Activated effector memory CD4-positive, alpha-beta T cell treated with Interleukin-2 at 50 U/mL for 16 hours (primary cell): ENCODE results near the gene C2CD5.
"Not testable (repeated sequence)": the region's sequence is repeated elsewhere in the genome, so short reads cannot be mapped to it uniquely, and the experiment has no call there.

ENCODE experiments used
- DNase-seq: peaks from one replicate; pipeline ENCODE4 v3.0.0-alpha.2; 2020

The C2CD5 gene

DNA sequence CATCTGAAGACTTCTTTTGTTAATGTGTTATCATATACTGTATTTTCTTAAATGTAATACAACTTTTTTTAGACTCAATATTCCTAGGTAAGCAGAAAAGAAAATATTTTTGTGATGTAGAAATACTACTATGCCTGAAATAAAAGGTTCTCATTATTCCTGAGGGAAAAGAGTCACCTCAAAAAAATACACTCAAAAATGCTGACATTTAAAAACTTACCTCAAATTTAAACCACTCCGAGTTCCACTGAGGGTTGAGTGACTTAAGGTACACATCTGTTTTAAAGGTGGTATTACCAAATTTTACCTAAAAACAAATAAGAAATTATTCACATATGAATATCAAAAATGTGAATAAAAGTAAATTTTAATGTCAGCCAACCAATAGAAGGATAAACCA, 9.3 kb downstream of the C2CD5 start:
- DNase-seq, result no peak

DNA sequence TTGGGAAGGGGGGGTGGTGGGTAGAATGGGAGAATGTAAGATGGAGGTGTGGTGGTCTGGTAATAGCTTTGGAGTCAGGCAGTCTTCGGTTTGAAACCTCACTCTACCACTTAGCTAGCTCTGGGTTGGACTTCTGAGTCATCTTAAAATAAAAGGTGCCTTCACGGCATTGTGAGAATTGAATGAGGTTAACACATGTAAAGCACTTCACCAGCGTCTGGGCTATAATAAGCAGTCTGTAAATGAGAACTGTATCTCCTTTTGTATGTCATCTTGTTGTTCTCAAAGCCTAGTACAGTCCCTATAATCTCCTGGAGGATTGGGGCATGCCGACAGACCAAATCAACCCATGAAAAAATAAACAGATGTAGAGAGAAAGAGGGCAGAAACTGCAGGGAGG, 11.2 kb downstream of the C2CD5 start:
- no peak for DNase-seq

DNA sequence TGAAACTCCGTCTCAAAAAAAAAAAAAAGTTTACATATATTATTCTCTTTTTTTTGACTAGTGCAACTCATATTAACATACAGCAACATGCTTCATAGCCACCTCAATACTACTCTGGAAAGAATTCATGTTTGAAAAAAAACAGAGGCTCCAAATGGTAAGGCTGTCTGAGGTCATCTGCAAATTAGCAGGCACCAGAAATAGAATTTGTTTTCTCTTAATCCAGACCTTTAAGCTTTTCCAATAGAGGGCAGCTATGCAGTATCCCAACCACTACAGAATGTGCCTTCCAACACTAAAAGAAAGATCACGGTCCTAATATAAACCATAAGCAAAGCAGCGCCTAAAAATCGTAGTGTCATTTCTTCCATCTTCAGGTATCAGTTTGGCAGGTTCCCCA, 12.0 kb downstream of the C2CD5 start:
- no peak for DNase-seq

DNA sequence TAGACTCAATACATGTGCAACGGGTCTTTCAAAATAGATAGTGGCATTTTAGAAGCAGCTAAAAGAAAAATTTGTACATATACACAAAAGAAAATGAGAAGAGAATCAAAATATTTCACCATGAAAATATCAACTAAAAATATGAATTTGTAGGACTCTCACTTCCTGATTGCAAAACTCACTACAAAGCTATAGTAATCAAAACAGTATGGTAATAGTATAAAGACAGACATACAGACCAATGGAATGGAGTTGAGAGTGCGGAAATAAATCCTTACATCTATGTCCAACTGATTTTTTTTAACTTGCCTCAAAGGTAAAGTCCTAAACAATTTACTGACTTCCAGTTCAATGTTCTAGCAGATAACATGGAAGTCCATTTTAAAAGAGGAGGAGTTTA, 13.1 kb downstream of the C2CD5 start:
- no peak for DNase-seq

DNA sequence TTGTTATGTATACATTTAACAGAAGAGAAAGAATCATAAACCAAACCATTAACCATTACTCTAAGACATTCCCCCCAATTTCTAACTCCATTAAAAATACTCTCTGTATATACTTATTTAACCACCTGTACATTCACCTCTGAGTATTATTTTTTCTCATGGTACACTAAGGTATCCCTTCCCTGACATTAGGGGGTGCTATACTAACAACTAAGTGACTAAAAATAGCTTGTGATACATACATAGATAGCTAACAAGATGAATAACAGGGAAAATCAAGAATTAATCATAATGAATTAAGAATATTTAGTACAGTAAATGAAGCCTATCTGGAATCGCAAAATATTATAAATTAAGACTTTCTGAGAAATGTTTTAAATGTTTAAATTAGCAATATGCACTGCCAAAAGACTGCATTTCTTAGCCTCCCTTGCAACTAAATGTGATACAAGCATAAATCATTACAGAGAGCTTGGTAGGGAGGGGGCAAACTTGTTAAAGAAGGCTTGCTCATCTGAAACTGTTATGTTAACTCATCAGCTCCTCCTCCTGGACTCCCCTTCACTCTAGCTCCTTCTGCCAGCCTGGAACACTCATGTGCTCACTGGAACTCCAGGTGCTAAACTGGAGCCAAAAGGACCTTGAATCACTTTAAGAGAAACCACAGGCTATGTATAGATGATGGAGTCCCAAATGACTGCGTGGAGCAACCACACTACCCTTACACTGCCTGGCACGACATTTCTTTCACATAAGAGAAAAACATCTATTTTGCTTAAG, 14.9 kb downstream of the C2CD5 start:
- DNase-seq, result no peak

DNA sequence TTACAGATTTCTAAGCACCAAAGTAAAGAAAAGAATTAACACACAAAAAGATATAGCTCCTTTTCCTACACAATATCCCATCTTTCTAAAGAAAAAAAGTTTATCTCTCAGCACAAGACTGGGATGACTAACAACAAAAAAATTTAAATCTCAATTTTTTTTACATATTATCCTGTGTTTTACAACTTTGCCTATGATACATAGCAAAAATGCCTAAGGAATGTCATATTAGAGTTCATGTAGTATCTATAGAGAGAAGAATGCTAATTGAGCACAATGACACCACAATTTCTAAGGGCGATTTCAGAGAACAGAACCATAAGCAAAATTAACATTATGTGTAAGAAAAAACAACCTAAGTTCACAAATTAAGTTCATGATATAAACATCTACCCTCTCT, 16.3 kb downstream of the C2CD5 start:
- DNase-seq, result no peak

DNA sequence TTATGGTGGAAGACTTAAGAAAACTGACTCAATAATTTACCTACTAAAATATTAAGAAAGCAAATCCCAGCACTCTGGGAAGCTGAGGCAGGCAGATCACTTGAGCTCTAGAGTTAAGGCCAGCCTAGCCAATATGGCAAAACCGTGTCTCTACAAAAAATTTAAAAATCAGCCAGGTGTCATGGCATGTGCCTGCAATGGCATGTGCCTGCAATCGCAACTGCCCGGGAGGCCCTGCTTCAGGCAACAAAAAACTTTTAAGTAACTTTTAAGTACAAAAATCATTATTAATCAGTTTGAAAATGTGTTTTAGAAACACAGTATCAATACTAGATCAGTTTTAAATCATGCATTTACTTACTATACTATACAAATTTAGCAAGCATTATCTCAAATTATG, 17.5 kb downstream of the C2CD5 start:
- DNase-seq, result no peak

DNA sequence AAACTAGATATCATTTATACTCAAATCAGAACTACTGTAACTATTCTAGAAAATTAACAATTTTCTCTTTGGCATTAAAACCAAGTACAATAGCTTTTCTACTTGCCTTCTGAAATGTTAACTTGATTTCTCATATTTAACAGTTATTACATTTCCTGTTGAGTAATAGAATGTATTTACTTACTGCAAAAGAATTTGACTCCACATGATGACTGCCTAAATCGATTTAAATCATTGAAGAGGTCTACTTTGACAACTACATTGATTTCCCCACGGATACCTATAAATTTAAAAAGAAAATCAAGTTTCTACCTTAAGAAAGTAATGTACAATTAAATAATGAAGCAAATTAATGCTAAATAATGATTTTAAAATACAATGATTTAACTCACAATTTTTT, 18.9 kb downstream of the C2CD5 start:
- DNase-seq, result no peak

DNA sequence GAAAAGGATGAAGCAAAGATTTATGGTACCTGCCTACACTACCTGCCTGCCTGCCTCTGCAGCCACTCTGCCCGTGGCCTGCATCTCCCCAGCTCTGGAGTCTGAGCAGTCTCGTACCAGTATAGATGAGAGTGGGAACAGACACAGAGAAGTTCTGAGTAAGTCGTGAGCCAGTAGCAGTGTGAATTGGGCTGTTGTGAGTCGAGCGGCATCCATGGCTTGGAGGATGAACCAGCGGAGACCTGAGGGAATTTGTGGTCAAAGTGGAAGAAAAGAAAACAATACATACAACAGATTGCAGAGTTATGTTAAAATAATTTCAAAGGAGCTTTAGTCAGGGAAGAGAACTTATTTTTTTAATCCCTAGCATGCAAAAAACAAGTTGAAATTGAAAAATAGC, 25.3 kb downstream of the C2CD5 start:
- no peak for DNase-seq

DNA sequence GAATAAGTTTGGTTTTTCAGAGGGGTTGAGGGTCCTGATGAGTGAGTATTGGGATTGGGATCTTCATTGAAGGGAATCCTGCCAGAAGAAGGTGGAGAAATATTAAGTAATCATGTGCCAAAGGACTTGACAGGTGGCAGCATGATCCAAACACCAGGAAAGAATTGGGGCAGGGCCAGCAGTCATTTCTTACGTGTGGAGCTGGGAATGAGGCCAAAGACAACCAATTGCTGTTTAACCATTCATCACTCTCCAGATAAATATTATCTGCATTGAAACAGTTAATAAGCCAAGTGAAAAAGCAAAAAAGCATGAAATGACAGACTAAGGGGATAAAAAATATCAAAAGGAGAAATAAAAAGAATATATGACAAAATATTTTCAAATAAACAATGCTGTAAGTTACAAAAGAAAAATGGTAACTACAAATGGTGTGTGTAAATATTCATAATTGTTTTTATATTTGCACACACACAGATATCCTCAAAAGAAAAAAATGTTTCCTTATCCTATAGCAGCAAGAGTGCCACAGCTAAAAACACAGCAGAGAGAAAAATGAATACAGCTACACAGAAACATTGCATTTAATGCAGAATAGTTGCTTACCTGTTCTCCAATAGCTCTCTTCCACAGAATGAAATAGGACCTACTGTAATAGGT, 26.2 kb downstream of the C2CD5 start:
- no peak for DNase-seq

DNA sequence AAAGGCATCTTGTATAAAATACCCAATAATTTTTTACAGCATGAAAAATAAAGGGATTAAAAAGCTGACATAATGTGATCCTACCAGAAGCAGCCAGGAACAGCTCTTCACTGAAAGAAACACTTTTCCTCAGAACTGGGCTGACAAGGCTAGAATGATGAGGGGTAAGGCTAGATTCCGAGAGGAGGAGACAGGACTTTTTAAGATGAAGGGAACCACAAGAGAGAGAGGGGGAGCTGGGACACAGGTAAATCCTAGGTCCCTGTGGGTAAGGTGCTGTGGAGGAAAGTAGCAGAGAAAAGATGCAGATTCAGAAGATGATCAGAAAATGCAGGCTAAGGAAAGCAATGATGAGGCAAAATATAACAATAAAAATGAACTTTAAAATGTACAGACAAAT, 29.5 kb downstream of the C2CD5 start:
- no peak for DNase-seq

DNA sequence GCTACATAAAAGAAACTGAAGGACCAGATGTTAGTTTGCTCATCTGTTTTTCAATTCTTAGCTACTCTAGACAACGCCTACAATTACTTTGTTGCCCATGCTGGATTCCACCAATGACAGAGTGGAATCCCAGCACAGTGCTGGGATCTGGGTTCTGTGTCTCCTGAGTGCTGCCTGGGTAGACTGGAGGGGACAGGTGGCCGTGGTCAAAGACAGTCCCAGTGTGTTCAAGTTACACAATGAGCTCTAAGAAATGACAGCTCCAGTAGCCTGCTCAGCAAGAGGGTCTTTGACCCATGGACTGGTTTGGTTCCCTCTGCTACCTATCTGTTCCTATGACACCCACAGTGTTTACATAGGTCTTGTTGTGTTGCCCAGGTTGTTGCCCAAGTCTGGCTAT, 38.5 kb downstream of the C2CD5 start:
- DNase-seq, result no peak

DNA sequence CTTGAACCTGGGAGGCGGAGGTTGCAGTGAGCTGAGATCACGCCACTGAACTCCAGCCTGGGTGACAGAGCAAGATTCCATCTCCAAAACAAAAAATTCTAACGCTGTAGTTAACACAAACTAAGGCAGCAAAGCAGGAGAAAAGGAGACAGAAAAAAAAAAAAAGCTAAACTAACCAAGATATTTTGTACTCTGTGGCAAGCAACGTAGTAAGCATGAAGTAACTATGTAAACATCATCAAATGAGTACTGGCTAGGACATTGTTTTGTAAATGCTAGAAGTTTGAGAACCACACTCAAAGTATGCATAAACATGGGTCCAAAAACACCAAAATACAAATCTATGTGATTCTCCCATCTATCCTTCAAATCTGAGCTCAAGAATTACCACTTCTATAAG, 44.2 kb downstream of the C2CD5 start:
- DNase-seq, result no peak

DNA sequence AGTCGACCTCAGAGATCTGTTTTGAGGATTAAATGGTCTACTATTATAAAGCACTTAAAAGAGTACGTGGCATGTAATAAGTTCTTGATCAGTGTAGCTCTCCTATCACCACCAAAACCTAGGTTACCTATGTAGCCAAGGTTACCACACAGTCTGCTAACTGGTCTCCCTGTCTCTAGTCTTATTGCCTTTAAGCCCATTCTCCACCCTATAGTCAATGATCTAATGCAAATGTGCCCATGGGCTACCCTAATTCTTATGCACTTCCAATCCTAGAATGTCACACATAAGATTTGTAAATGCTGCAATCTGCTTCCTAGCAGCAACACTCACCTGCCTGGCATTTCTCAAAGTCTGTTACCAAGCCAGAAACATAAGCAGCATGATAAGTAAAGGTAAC, 44.9 kb downstream of the C2CD5 start:
- DNase-seq, result no peak

DNA sequence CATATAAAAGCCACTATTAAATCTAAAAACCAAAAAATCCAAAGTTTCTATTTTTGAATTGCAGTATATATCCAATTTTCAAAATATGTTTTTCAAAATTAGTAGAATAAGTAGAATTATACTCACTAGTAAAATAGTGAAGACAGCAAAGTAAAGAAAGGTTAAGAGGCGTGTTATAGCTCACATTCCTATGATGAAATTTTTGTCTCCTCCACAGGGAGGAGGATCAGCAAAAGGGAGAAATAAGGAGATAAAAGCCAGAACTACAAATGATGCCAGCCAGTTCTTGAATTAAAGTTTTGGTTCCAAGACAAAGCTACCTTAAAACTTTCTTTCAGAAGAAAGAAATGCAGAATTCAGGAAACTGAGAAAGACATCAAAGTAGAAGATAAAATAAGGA, 50.0 kb downstream of the C2CD5 start:
- DNase-seq, result no peak

DNA sequence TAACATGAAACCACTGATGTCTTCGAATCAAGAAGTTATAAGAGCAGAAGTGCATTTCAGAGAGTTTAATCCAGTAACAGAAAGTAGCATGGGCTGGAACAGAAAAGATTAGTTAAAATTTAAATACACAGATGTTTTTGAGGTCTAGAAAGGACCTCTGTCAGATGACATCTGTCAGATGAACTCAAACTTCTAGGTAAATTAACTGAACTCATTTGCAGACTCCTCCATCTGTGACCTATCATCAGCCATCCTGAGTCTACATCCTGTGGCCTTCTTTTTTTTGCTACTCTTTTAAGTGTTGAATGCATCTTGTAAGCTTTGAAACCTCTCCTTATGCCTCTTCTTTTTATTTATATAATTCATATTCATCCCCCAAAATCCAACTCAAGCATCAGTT, 53.3 kb downstream of the C2CD5 start:
- DNase-seq, result no peak

DNA sequence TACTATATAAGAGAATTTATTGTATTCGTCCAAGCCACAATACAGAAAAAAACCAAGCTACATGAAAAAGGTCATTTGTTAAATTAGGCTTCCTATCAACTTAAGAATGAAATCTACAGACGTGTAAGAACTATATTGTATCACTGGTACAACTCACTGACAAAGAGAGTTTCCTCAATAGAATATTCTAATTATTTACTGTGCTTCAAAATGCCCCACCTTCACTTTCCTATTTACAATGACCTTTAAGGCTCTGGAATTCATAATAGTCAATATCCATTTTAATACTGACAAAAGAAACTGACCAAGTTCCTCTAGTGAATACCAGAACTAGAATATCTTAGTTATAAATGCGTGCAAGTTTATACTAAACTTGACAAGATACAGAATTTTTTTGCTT, 55.9 kb downstream of the C2CD5 start:
- no peak for DNase-seq

DNA sequence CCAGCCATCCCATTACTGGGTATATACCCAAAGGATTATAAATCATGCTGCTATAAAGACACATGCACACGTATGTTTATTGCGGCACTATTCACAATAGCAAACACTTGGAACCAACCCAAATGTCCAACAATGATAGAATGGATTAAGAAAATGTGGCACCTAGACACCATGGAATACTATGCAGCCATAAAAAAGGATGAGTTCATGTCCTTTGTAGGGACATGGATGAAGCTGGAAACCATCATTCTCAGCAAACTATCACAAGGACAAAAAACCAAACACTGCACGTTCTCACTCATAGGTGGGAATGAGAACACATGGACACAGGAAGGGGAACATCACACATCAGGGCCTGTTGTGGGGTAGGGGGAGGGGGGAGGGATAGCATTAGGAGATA, 56.7 kb downstream of the C2CD5 start:
- DNase-seq, result not testable (repeated sequence)

DNA sequence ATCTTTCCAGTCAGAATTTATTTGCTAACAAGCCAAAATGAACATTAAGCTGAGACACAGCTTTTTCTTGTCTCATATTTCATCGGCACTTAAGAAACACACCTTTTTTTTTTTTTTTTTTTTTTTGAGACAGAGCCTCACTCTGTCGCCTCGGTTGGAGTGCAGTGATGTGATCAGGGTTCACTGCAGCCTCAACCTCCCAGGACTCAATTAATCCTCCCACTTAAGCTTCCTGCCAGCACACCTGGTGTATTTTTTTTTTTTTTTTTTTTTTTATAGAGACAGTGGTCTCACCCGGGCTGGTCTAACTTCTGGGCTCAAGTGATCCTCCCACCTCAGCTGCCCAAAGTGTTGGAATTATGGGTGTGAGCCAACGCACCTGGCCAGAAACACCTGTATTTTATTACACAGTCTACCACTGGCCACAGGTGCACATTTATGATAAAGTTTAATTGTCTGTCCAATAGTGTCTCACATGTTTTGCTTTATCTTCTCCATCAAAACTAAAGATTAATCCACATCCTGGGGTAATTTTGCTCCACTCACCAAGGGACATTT, 62.7 kb downstream of the C2CD5 start:
- DNase-seq, result no peak

DNA sequence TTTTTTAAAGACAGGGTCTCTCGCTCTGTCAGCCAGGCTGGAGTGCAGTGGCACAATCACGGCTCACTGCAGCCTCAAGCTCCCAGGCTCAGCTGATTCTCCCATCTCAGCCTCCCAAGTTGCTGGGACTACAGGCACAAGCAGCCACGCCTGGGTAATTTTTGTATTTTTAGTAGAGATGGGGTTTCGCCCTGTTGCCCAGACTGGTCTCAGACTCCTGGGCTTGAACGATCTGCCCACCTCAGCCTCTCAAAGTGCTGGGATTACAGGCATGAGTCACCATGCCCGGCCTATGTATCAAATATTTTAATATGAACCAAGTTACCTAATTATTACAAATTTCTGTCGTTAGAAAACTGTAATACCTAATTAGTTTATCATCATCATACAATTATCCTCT, 63.5 kb downstream of the C2CD5 start:
- DNase-seq, result not testable (repeated sequence)

DNA sequence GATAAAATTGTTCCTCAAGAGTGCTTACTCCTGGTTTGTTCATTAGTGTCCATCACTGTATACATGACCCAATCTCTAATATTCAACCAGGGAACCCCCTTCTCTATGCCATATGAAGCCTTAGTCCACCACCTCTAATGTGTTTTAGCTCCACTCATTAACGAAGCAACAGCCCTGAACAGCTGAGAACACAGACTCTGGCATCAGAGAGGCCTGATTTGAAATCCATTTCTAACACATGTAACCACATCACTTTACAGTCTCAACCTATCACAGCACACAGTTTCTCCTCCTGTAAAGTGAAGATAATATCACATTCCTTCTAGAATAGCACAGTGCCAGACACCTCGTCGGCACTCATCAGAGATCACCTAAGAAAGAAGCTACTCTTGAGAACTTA, 64.3 kb downstream of the C2CD5 start:
- no peak for DNase-seq

DNA sequence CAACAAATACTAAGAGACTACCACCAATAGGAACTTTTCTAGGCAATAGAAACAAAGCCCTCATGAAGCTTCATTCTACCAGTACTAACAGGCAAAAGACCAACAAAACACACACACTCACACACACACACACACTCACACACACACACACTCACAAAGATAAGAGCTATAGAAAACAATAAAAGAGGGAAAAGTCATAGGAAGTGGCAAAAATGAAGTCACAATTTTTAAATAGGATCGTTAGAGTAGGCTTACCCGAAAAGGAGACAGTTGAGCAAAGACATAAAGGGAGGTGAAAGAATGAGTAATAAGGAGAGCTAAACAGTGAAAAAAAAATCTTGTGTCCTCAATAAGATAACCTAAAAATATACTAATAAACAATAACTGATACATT, 66.5 kb downstream of the C2CD5 start:
- DNase-seq, result no peak

DNA sequence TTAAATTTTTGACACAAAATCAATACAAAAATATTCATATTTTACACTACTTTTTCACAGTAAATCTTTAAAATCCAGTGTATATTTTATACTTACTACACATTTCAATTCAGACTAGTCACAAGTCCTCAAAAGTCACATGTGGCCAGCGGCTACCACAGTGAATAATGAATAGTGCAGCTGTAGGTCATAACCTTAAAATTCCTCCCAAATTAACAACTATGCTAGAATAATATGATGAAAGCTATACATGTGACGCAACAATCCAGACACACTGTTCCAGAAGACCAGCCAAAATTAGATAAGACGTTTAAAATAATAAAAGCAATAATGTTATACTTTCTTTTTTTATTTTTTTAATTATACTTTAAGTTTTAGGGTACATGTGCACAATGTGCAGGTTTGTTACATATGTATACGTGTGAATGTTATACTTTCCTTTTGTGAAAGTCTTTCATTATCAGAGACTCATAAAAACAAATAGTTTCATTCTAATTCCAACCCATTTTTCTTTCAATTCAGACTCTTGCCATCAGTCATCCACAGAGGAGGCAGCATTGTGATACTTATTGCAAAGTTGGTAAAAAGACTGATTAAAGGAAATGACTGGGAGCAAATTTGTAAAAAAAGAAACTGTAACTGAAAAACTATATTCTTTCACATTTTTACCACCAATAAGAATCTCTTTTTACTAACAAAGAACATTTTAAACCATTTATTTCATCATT, 67.0 kb downstream of the C2CD5 start:
- no peak for DNase-seq

DNA sequence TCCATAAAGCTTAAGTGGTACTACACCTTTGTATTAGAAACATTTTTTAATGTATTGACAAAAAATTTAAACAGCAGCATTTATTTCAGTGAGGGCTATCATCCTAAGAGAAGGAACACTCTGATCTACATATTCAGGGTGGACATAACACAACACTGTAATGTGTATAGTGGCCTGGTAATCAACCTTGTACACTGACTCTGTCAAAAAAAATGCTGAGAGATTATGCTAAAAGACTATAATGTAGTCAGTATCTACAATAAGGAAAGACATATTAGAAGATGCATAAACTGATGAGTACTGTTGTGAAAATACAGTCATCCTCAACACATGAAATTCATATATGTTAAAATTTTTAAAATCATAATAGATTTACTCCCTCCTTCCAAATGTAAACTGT, 68.2 kb downstream of the C2CD5 start:
- no peak for DNase-seq
